KMS-11 (cell line): Measurements from ENCODE around the gene ATP6V0D1.

Experiments
- H2AFZ ChIP-seq: fragments of 200-600 bp; sonication (generic); 2 replicates; pipeline ENCODE4 v1.6.1; 2016; ENCODE audit warnings: antibody characterized with exemption, mixed run types, low read depth
- H3K27ac ChIP-seq: fragments of 200-600 bp; sonication (generic); 2 replicates; pipeline ENCODE4 v1.6.1; 2016; ENCODE audit warnings: mild to moderate bottlenecking, mixed run types
- H3K27me3 ChIP-seq: fragments of 200-600 bp; sonication (generic); 2 replicates; pipeline ENCODE4 v1.6.1; 2017; ENCODE audit warnings: mild to moderate bottlenecking, low read depth, mixed run types, moderate library complexity; ENCODE audit not compliant: insufficient read depth
- H3K36me3 ChIP-seq: fragments of 200-600 bp; sonication (generic); 2 replicates; pipeline ENCODE4 v1.6.1; 2017; ENCODE audit warnings: mild to moderate bottlenecking, mixed run types; ENCODE audit not compliant: insufficient read depth
- H3K4me1 ChIP-seq: fragments of 200-600 bp; sonication (generic); 2 replicates; pipeline ENCODE4 v1.6.1; 2016; ENCODE audit warnings: mild to moderate bottlenecking, low read depth, mixed run types; ENCODE audit not compliant: poor library complexity, severe bottlenecking
- H3K4me2 ChIP-seq: fragments of 200-600 bp; sonication (generic); 2 replicates; pipeline ENCODE4 v1.7.0; 2016; ENCODE audit warnings: mild to moderate bottlenecking, mixed run types
- H3K4me3 ChIP-seq: fragments of 200-600 bp; sonication (generic); IDR thresholded peaks from 2 replicates; pipeline ENCODE4 v1.6.1; 2017; ENCODE audit warnings: low read depth, low read length, mixed read lengths; ENCODE audit not compliant: insufficient read depth
- H3K79me2 ChIP-seq: fragments of 200-600 bp; sonication (generic); 2 replicates; pipeline ENCODE4 v1.6.1; 2016; ENCODE audit warnings: low read depth, mixed run types; ENCODE audit not compliant: insufficient read depth
- H3K9ac ChIP-seq: fragments of 200-600 bp; sonication (generic); 2 replicates; pipeline ENCODE4 v1.6.1; 2016; ENCODE audit warnings: mild to moderate bottlenecking, mixed run types
- H4K20me1 ChIP-seq: fragments of 200-600 bp; sonication (generic); 2 replicates; pipeline ENCODE4 v1.6.1; 2016; ENCODE audit warnings: mild to moderate bottlenecking, mixed run types; ENCODE audit not compliant: insufficient read depth
- TF ChIP-seq, protein P1 (sequence below): fragments of 200-600 bp; sonication (generic); conservative IDR thresholded peaks from 2 replicates; pipeline ENCODE4 v1.6.1; 2017; ENCODE audit warnings: low read depth, mild to moderate bottlenecking, antibody characterized with exemption, low read length, moderate library complexity, mixed read lengths

ATP6V0D1 gene

DNA sequence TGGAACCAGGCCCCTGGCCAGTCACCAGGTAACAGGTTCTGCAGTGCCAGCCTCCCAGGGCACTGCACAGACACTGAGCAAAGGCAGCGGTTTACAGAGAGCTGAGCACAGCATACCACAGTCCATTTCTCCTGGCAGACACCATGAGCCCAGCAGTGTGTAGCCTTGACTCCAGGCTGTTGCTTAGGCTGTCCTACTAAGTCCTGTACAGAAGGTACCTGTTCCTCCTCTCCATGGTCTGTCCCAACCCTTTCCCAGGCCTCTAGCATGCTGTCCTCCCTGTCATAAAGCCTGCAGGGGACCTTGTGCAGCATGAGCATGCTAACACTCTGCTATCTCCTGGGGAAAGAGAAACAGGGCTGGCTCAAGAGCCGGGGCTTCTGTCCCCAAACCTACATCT is 20.0 kb downstream of the ATP6V0D1 start:
- TF ChIP-seq, protein P1, sequence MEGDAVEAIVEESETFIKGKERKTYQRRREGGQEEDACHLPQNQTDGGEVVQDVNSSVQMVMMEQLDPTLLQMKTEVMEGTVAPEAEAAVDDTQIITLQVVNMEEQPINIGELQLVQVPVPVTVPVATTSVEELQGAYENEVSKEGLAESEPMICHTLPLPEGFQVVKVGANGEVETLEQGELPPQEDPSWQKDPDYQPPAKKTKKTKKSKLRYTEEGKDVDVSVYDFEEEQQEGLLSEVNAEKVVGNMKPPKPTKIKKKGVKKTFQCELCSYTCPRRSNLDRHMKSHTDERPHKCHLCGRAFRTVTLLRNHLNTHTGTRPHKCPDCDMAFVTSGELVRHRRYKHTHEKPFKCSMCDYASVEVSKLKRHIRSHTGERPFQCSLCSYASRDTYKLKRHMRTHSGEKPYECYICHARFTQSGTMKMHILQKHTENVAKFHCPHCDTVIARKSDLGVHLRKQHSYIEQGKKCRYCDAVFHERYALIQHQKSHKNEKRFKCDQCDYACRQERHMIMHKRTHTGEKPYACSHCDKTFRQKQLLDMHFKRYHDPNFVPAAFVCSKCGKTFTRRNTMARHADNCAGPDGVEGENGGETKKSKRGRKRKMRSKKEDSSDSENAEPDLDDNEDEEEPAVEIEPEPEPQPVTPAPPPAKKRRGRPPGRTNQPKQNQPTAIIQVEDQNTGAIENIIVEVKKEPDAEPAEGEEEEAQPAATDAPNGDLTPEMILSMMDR = no peak
- H3K36me3 ChIP-seq = no peaks in the 10 kb centered on the region
- no peaks in the 10 kb centered on the region for H3K4me1 ChIP-seq
- no peak overlapping the region for H3K4me2 ChIP-seq
- no peak overlapping the region for H3K27ac ChIP-seq
- H3K9ac ChIP-seq = no peak overlapping the region
- no peak overlapping the region for H2AFZ ChIP-seq
- H4K20me1 ChIP-seq = no peaks in the 10 kb centered on the region
- no peak overlapping the region for H3K4me3 ChIP-seq
- H3K79me2 ChIP-seq = no peaks in the 10 kb centered on the region
- H3K27me3 ChIP-seq = no peaks in the 10 kb centered on the region

- Histone ChIP-seq H3K27me3 (no peaks in the 10 kb centered on the region), H3K4me1 (no peaks in the 10 kb centered on the region), H3K4me2 (no peak overlapping the region), H3K27ac (no peak overlapping the region), H4K20me1 (no peaks in the 10 kb centered on the region), H2AFZ (no peak overlapping the region), H3K36me3 (no peaks in the 10 kb centered on the region), H3K4me3 (no peak overlapping the region), H3K9ac (no peak overlapping the region), H3K79me2 (no peaks in the 10 kb centered on the region)
- TF ChIP-seq, protein P1 = no peak
Measured at GRCh38 chr16:67460168-67460567, 20.8 kb downstream of the ATP6V0D1 start.

DNA sequence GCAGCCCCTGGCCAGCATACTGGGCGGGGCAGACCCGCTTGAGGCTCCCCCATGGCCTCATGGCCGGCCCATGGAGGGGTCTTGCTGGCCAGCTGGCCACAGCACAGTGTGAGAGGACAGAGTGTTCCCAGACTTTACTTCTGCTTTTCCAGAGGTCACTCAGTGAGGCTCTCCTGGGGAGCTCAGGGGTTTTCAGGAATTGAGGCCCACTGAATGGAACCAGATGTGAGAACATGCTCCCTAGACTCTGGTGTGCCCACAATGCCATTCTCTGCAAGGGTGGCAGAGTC is 21.2 kb downstream of the ATP6V0D1 start:
- Histone ChIP-seq H3K4me3 (no peak overlapping the region), H3K27ac (no peak overlapping the region), H4K20me1 (no peaks in the 10 kb centered on the region), H3K4me2 (no peak overlapping the region), H3K36me3 (no peaks in the 10 kb centered on the region), H3K4me1 (no peaks in the 10 kb centered on the region), H3K79me2 (no peaks in the 10 kb centered on the region), H3K9ac (no peak overlapping the region), H3K27me3 (no peaks in the 10 kb centered on the region), H2AFZ (no peak overlapping the region)
- TF ChIP-seq, protein P1 = no peak

DNA sequence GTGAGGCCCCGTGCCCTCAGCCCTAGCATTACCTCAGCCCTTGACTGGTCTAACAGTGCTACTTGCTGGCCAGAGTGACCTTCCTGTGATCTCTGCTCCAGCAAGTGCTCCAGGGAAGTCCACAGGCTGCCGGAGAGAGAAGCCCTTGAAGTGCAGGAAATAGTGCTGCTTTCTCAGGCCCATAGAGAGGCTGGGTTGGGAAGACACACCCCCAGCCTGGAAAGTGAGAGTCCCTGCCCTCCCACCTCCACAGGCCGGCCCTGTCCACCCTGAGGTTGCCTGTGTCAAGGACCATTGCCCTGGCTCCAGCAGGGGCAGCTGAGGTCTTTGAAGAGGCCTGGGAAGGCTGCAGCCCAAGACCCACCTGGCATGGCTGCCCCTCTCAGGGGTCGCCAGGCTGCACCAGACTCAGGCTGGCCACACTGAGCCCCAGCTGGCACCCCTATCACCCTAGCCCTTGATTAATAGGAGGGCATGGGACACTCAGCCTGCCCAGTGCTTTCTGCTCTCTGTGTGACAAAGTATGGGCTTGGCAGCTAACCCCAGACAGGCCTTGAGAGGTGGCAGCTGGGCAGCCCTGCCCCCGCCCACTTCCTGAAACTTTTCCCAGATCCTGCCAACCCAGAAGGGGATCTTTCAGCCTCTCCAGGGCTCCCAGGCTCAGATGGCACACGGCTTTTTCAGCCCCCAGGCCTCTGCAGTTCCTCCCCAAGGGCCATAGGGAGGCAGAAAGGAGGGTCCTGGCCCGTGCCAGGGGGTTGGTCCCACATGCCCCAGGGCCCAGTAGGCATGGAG is 21.7 kb downstream of the ATP6V0D1 start:
- H2AFZ ChIP-seq = no peak overlapping the region
- H3K36me3 ChIP-seq = no peaks in the 10 kb centered on the region
- H3K27ac ChIP-seq = no peak overlapping the region
- H3K79me2 ChIP-seq = no peaks in the 10 kb centered on the region
- H3K4me2 ChIP-seq = no peak overlapping the region
- no peaks in the 10 kb centered on the region for H4K20me1 ChIP-seq
- no peaks in the 10 kb centered on the region for H3K27me3 ChIP-seq
- H3K4me1 ChIP-seq = no peaks in the 10 kb centered on the region
- no peak overlapping the region for H3K4me3 ChIP-seq
- H3K9ac ChIP-seq = no peak overlapping the region
- TF ChIP-seq, protein P1 = no peak
